ENCODE measurements around the gene PRKACB. TPM values are rescaled to one million over a fixed set of nuclear protein-coding genes. Genes with fewer than 3 reads are reported as not detected.

The PRKACB gene
- total RNA-seq, 4 donors from 2014 or later: 26.7 to 35.6 (median 33.8) TPM

GRCh38 chr1:84171481-84171880 lies 27.4 kb downstream of the PRKACB start:
- no peak for DNase-seq
- H3K4me1 ChIP-seq: peaks cover 0 to 10% of the 10 kb centered on the region in 2 donors
- no peaks in the 10 kb centered on the region for H3K9me3 ChIP-seq
- intact Hi-C loops (cut with DNase I): no loop called here
- H3K27ac ChIP-seq: no peak overlapping the region
- no peaks in the 10 kb centered on the region for H3K36me3 ChIP-seq
- H3K27me3 ChIP-seq: no peaks in the 10 kb centered on the region
- WGBS, 2 donors: 87 to 90% methylated on average over 2 of the region's 2 CpGs
- H3K4me3 ChIP-seq (replicated peaks in 1 of 3): no peak overlapping the region
- no peak for TF ChIP-seq POLR2A (IDR thresholded peaks at IDR 0.05)
- no peak for TF ChIP-seq CTCF (IDR thresholded peaks at IDR 0.05)

GRCh38 chr1:84174051-84174556 lies 30.0 kb downstream of the PRKACB start:
- H3K4me3 ChIP-seq (replicated peaks in 1 of 3): no peak overlapping the region
- peaks cover 0 to 10% of the 10 kb centered on the region in 2 donors for H3K4me1 ChIP-seq
- no peaks in the 10 kb centered on the region for H3K36me3 ChIP-seq
- no peaks in the 10 kb centered on the region for H3K27me3 ChIP-seq
- intact Hi-C loops (cut with DNase I): no loop called here
- H3K9me3 ChIP-seq: no peaks in the 10 kb centered on the region
- H3K27ac ChIP-seq: peak overlapping the region in 1 of 3 donors; percentile 30
- 79% methylated on average over 4 of the region's 4 CpGs for WGBS, 2 donors
- DNase-seq: no peak
- TF ChIP-seq CTCF (IDR thresholded peaks at IDR 0.05) (no peak), POLR2A (IDR thresholded peaks at IDR 0.05) (no peak)

- TF ChIP-seq POLR2A (IDR thresholded peaks at IDR 0.05): no peak
- TF ChIP-seq CTCF (IDR thresholded peaks at IDR 0.05): no peak
- intact Hi-C loops (cut with DNase I): no loop called here
- H3K4me1 ChIP-seq: no peaks in the 10 kb centered on the region
These were observed 37.4 kb downstream of the PRKACB start for GRCh38 chr1:84181350-84182005.

GRCh38 chr1:84190455-84190854 lies 46.4 kb downstream of the PRKACB start:
- H3K27me3 ChIP-seq: no peaks in the 10 kb centered on the region
- H3K9me3 ChIP-seq: no peaks in the 10 kb centered on the region
- no peak for DNase-seq
- no peak overlapping the region for H3K4me3 ChIP-seq (replicated peaks in 1 of 3)
- intact Hi-C loops (cut with DNase I): no loop called here
- WGBS, 2 donors: 95 to 96% methylated on average over 1 of the region's 1 CpG
- no peak overlapping the region for H3K27ac ChIP-seq
- H3K4me1 ChIP-seq: no peaks in the 10 kb centered on the region
- H3K36me3 ChIP-seq: no peaks in the 10 kb centered on the region
- TF ChIP-seq CTCF (IDR thresholded peaks at IDR 0.05) (no peak), POLR2A (IDR thresholded peaks at IDR 0.05) (no peak)

More at GRCh38 chr1:84181350-84182005, 37.4 kb downstream of the PRKACB start:
- Histone ChIP-seq H3K27ac (no peak overlapping the region), H3K27me3 (no peaks in the 10 kb centered on the region), H3K9me3 (no peaks in the 10 kb centered on the region), H3K4me3 (replicated peaks in 1 of 3) (no peak overlapping the region), H3K36me3 (no peaks in the 10 kb centered on the region)
- no peak for DNase-seq

GRCh38 chr1:84192681-84193080 lies 48.6 kb downstream of the PRKACB start:
- no peaks in the 10 kb centered on the region for H3K27me3 ChIP-seq
- WGBS, 2 donors: 90 to 93% methylated on average over 3 of the region's 3 CpGs
- intact Hi-C loops (cut with DNase I): no loop called here
- H3K36me3 ChIP-seq: no peaks in the 10 kb centered on the region
- no peak overlapping the region for H3K4me3 ChIP-seq (replicated peaks in 1 of 3)
- H3K9me3 ChIP-seq: no peaks in the 10 kb centered on the region
- no peak for DNase-seq
- no peak overlapping the region for H3K27ac ChIP-seq
- TF ChIP-seq CTCF (IDR thresholded peaks at IDR 0.05) (no peak), POLR2A (IDR thresholded peaks at IDR 0.05) (no peak)
- no peaks in the 10 kb centered on the region for H3K4me1 ChIP-seq
